ENCODE data around the gene TKT. TPM values are rescaled to one million over a fixed set of nuclear protein-coding genes. Genes with fewer than 3 reads are reported as not detected.

The TKT gene
- polyA plus RNA-seq, 1 donor from 2014 or later = 194 TPM

GRCh38 chr3:53229171-53229570 lies 26.7 kb downstream of the TKT start:
- Histone ChIP-seq H3K36me3 (ENCODE audit: insufficient read depth, low read length) (no peaks in the 10 kb centered on the region), H3K4me2 (ENCODE audit: low read length) (no peak overlapping the region), H3K4me3 (ENCODE audit: low read length) (no peak overlapping the region), H3F3A (ENCODE audit: insufficient read depth, low read length, poor library complexity, severe bottlenecking) (no peaks in the 10 kb centered on the region), H3K9ac (ENCODE audit: low read length) (no peak overlapping the region), H3K27me3 (ENCODE audit: insufficient read depth, low read depth, low read length) (no peaks in the 10 kb centered on the region), H4K20me1 (ENCODE audit: insufficient read depth) (no peaks in the 10 kb centered on the region), H3K9me3 (ENCODE audit: low read length) (no peaks in the 10 kb centered on the region), H3K9me2 (ENCODE audit: insufficient read depth, low read length) (no peaks in the 10 kb centered on the region), H3K27ac (ENCODE audit: low read length) (no peak overlapping the region), H2AFZ (ENCODE audit: low read depth, low read length) (no peak overlapping the region), H3K79me2 (replicated peaks; ENCODE audit: insufficient read depth, low read length) (no peaks in the 10 kb centered on the region)
- no peak for TF ChIP-seq EP300 (conservative IDR thresholded peaks at IDR 0.05; ENCODE audit: poor library complexity, severe bottlenecking)
- TF ChIP-seq RAD21 (conservative IDR thresholded peaks at IDR 0.05) = no peak
- no peak for TF ChIP-seq CTCF (IDR thresholded peaks at IDR 0.05; ENCODE audit: poor library complexity, severe bottlenecking)
- TF ChIP-seq SMC3 (conservative IDR thresholded peaks at IDR 0.05; ENCODE audit: poor library complexity) = no peak
- TF ChIP-seq POLR2AphosphoS5 (IDR thresholded peaks at IDR 0.05) = no peak
- TF ChIP-seq TAF1 (IDR thresholded peaks at IDR 0.05; ENCODE audit: low read depth) = no peak
- TF ChIP-seq EZH2 (IDR thresholded peaks at IDR 0.05; ENCODE audit: borderline replicate concordance, insufficient read depth, low read length, poor library complexity, severe bottlenecking) = no peak
- TF ChIP-seq MXI1 (conservative IDR thresholded peaks at IDR 0.05; ENCODE audit: poor library complexity, severe bottlenecking) = no peak
- TF ChIP-seq, protein P1, sequence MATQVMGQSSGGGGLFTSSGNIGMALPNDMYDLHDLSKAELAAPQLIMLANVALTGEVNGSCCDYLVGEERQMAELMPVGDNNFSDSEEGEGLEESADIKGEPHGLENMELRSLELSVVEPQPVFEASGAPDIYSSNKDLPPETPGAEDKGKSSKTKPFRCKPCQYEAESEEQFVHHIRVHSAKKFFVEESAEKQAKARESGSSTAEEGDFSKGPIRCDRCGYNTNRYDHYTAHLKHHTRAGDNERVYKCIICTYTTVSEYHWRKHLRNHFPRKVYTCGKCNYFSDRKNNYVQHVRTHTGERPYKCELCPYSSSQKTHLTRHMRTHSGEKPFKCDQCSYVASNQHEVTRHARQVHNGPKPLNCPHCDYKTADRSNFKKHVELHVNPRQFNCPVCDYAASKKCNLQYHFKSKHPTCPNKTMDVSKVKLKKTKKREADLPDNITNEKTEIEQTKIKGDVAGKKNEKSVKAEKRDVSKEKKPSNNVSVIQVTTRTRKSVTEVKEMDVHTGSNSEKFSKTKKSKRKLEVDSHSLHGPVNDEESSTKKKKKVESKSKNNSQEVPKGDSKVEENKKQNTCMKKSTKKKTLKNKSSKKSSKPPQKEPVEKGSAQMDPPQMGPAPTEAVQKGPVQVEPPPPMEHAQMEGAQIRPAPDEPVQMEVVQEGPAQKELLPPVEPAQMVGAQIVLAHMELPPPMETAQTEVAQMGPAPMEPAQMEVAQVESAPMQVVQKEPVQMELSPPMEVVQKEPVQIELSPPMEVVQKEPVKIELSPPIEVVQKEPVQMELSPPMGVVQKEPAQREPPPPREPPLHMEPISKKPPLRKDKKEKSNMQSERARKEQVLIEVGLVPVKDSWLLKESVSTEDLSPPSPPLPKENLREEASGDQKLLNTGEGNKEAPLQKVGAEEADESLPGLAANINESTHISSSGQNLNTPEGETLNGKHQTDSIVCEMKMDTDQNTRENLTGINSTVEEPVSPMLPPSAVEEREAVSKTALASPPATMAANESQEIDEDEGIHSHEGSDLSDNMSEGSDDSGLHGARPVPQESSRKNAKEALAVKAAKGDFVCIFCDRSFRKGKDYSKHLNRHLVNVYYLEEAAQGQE (IDR thresholded peaks at IDR 0.05; ENCODE audit: borderline replicate concordance) = no peak

DNA sequence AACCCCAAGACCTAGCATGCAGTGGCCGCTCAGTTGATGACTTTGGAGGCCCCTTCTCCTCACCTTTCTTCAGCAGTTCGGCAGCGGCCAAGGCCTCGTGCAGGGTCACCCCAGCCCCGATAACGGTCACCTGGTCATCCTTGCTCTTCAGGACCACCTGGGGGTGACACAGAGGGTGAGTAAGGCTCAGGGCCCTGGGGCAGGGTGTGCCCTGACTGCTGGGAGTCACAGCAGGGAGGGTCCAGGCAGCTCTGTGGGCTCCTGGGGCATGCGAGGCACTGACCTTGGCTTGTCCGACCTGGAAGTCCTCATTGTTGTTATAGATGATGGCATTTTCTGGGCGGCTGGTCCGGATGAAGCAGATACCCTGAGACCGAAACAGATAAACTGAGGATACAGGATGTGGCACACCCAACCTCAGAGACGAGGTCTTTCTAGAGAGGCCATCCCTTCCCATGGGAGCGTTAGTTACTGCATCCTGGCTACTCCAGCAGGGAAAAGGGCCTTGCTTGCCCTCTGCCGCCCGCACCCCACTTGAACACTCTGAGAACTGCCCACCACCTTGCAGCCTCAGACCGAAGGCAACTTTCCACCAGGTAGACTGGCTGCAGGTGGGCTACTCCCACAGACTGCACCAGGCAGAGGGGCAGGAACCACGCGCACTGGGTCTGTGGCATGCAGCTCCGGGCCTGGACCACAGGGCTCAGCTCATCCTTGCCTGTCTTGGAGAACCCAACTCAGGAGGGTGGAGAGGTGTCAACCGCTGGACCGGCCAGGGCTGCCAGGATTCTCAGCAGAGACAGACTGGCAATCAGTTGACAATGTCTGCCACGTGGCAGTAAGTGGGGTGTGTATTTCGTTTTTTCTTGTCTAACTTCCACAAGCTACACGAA lies 27.6 kb downstream of the TKT start:
- Histone ChIP-seq H3K79me2 (replicated peaks; ENCODE audit: insufficient read depth, low read length) (no peaks in the 10 kb centered on the region), H3K9ac (ENCODE audit: low read length) (no peak overlapping the region), H3F3A (ENCODE audit: insufficient read depth, low read length, poor library complexity, severe bottlenecking) (no peaks in the 10 kb centered on the region), H3K9me2 (ENCODE audit: insufficient read depth, low read length) (no peaks in the 10 kb centered on the region), H3K27ac (ENCODE audit: low read length) (no peak overlapping the region), H2AFZ (ENCODE audit: low read depth, low read length) (no peak overlapping the region), H3K4me2 (ENCODE audit: low read length) (no peak overlapping the region), H3K36me3 (ENCODE audit: insufficient read depth, low read length) (no peaks in the 10 kb centered on the region), H3K27me3 (ENCODE audit: insufficient read depth, low read depth, low read length) (no peaks in the 10 kb centered on the region), H3K9me3 (ENCODE audit: low read length) (no peaks in the 10 kb centered on the region), H4K20me1 (ENCODE audit: insufficient read depth) (no peaks in the 10 kb centered on the region), H3K4me3 (ENCODE audit: low read length) (no peak overlapping the region)
- TF ChIP-seq POLR2AphosphoS5 (IDR thresholded peaks at IDR 0.05) = no peak
- TF ChIP-seq SMC3 (conservative IDR thresholded peaks at IDR 0.05; ENCODE audit: poor library complexity) = no peak

Measured in neural cell (in vitro differentiated cells).